HL-60/S4 (cell line): ENCODE data around the gene AGAP2.
"Not testable (repeated sequence)": the region's sequence is repeated elsewhere in the genome, so short reads cannot be mapped to it uniquely, and the experiment has no call there.

Experiments
- in situ Hi-C: fragments of 300-500 bp; cut with MboI; formaldehyde crosslinking; loops from 2 replicates; pipeline ENCODE4 v1.14.3; 2022; ENCODE audit warnings: low sequenced_read_pairs

AGAP2 gene

DNA sequence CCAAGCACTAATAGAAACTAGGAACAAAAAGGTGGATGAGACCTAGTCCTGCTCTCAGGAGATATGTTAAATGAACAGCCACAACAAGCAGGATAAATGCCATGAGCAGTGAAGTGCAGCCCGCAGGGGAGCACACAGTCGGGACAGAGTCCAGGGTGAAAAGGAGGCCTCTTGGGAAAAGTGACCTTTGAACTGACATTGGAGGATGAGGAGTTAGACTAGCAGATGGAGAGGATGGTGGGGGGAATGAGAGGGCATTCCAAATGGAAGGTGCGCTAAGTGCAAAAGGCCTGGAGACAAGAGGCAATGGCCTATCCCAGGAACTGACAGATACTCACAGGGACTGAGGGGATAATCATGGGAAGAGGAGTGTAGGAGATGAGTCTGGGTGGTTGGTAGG, 40.1 kb downstream of the AGAP2 start:
- in situ Hi-C loops: no loop called here

DNA sequence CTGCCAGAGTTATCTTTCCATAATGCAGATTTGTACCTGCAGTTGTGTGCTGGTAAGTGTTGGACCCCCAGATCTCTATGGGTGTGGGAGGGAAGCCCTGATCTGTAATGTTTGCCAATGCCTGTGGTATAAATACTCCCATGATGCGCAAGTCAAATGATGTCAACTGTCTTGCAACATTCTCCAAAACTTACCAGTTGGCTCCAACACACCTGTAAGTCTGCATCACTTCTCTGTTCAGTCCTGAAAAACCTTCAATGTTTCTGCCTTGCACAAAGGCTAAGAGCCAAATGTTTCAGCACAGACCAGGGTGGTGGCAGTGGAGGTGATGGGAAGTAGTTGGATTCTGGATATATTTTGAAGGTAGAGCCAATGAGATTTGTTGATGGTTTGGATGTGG, 41.5 kb downstream of the AGAP2 start:
- in situ Hi-C loops: no loop called here

DNA sequence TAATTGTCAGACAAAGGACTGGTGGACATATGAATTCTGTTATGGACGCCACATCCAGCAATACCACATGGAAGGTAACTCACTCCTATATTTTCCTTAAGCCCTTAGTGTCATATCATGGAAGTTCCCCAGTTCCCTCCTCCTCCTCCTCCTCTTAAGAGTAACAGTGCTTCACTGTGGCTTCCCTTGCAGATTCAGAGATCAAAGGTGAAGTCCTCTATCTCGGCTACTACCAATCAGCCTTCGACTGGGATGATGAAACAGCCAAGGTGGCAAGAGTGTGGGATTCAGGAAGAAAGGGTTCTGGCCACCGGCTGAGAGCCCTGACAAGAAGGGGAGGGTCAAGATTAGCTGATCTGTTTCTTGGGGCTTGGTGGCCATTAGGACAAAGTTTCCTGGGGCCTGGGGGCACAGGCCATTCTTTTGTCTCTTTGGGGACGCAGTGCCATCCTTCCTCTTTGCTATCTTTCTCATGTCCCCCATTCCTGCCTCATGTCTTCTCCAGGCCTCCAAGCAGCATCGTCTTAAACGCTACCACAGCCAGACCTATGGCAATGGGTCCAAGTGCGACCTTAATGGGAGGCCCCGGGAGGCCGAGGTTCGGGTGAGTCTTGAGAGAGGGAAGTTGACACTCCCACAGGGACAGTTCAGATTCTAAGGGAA, 42.6 kb downstream of the AGAP2 start:
- in situ Hi-C loops: no loop called here

DNA sequence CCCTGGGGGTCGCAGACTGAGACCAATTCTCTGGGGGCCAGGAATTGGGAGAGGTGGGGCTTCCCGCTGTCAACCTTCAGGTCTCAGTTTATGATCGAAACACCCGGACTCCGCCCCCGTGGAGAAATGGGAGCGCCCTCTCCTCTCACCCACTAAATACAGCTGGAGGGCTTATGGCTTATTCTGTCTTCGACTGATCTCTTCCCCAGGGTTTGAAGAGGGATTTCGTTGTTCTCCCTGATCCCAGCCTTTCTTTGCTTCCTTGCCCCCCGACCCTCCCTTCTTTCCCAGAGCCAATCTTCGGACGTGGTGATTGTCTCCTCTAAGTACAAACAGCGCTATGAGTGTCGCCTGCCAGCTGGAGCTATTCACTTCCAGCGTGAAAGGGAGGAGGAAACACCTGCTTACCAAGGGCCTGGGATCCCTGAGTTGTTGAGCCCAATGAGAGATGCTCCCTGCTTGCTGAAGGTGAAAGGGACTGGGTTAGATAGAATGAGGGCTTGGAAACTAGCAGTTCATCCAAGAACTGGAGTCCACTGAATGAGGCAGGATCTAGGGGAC, 44.0 kb downstream of the AGAP2 start:
- in situ Hi-C loops: no loop called here

DNA sequence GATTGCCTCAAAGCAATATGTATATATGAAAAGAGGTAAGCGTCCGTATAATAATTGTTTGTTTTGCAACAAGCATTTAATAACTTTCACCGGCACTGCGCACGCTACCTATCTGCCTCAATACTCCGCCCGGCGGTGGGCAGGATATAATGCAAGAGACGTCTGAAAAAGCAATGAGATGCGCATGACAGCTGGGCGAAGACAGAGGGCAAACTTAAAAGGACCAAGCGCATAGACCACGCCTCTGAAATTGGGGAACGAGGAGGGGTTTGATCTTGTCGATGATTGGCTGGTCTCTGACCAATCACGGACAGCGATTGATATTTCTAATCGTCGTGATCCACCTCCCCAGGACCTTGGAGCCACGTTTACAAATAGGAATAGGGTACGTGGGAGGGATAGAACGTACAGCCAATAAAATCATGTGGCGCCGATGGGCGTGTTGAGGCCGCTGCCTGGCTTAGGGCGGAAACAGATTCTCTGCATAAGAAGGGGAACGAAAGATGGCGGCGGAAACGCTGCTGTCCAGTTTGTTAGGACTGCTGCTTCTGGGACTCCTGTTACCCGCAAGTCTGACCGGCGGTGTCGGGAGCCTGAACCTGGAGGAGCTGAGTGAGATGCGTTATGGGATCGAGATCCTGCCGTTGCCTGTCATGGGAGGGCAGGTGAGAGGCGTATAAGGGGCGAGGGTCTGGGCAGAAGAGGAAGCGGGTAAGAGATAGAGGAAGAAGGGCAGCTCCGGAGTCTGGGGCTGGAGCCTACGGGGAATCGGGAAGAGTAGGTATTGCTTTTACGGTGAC, 44.7 kb downstream of the AGAP2 start, which contains the start of gene OS9:
OS9 (plus strand) TSS at position 474 of the 800 bp plus-strand sequence; CDS start at position 504, 30 bp downstream.
- in situ Hi-C loops: no loop called here

DNA sequence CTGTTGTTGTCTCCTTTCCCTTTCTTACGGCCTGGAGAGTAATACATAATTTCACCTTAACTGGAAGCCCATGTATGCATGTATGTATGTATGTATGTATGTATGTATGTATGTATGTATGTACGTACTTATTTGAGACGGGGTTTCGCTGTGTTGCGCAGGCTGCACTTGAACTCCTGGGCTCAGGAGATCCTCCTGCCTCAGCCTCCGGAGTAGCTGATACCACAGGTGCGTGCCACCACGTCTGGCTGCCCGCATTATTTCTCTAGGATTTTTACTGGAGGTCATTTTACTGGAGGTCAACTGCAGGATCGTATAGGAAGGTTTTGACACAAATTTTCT, 45.3 kb downstream of the AGAP2 start:
- in situ Hi-C loops: no loop called here

DNA sequence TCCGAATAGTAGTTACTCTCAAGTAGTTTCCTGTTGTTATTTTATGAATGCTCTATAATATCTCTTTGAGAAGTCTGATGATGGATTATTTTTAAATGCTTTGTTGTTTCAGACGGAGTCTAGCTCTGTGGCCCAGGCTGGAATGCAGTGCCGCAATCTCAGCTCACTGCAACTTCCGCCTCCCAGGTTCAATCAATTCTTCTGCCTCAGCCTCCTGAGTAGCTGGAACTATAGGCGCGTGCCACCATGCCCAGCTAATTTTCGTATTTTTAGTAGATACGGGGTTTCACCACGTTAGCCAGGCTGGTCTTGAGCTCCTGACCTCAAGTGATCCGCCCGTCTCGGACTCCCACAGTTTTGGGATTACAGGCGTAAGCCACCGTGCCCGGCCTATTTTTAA, 46.0 kb downstream of the AGAP2 start:
- in situ Hi-C loops: no loop called here

DNA sequence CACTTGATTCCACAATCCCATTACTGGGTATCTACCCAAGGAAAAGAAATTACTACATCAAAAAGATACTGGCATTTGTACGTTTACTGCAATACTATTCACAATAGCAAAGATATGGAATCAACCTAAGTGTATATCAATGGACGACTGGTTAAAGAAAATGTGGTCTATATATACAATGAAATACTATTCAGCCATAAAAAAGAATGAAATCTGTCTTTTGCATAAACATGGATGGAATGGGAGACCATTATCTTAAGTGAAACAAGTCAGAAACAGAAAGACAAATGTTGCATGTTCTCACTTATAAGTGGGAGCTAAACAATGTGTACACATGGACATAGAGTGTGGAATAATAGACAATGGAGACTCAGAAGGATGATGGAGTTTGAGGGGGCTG, 49.6 kb downstream of the AGAP2 start:
- in situ Hi-C loops: no loop called here

DNA sequence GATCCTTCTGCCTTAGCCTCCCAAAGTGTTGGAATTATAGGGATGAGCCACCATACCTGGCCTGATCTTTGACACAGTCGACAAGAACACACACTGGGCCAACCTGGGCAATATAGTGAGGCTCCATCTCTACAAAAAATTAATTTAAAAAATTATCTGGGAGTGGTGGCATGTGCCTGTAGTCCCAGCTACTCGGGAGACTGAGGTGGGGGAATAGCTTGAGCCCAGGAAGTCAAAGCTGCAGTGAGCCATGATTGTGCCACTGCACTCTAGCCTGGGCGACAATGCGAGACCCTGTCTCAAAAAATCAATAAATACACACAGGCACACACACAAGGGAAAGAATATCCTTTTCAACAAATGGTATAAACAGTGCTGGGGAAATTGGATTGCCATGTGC, 50.7 kb downstream of the AGAP2 start:
- in situ Hi-C loops: no loop called here

DNA sequence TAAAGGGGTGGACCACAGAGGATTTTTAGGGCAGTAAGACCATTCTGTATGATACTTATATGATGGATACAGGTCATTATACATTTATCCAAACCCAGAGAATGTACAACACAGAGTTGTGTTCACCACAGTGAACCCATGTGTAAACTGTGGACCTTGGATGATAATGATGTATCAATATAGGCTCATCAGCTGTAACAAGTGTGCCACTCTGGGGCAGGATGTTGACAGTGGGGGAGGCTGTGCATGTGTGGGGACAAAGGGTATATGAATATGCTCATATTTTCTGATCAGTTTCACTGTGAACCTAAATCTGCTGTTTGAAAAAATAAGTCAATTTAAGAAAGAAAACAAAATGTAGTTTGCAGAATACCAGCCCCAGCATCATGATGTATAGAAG, 58.8 kb downstream of the AGAP2 start:
- in situ Hi-C loops: no loop called here

DNA sequence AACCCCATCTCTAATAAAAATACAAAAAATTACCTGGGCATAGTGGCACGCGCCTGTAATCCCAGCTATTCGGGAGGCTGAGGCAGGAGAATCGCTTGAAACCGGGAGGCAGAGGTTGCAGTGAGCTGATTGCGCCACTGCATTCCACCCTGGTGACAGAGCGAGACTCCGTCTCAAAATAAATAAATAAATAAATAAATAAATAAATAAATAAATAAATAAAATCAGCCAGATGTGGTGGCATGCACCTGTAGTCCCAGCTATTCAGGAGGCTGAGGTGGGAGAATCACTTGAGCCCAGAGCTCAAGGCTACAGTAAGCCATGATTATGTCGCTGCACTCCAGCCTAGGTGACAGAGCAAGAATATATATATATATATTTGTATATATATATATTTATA, 60.6 kb downstream of the AGAP2 start:
- in situ Hi-C loops: not testable (repeated sequence)

DNA sequence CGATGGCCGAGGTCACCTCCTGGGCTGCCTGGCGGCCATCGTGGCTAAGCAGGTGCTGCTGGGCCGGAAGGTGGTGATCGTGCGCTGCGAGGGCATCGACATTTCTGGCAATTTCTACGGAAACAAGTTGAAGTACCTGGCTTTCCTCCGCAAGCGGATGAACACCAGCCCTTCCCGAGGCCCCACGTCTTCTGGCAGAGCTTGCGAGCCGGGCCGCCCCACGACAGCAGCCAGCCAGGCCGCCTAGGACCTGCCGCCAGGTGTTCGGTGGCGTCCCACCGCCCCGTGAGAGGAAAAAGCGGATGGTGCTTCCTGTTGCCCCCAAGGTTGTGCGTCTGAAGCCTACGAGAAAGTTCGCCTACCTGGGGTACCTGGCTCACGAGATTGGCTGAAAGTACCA, 63.9 kb downstream of the AGAP2 start:
- in situ Hi-C loops: no loop called here
